GM21717 (cell line): ENCODE results near the gene HNRNPLL.
"Not testable (repeated sequence)": the region's sequence is repeated elsewhere in the genome, so short reads cannot be mapped to it uniquely, and the experiment has no call there.

ENCODE experiments used
- ATAC-seq: cut with Tn5 transposase; IDR thresholded peaks from one replicate; pipeline ENCODE4 v1.9.1; 2021; ENCODE audit warnings: mild to moderate bottlenecking, moderate library complexity; ENCODE audit not compliant: unreplicated experiment

HNRNPLL gene

DNA sequence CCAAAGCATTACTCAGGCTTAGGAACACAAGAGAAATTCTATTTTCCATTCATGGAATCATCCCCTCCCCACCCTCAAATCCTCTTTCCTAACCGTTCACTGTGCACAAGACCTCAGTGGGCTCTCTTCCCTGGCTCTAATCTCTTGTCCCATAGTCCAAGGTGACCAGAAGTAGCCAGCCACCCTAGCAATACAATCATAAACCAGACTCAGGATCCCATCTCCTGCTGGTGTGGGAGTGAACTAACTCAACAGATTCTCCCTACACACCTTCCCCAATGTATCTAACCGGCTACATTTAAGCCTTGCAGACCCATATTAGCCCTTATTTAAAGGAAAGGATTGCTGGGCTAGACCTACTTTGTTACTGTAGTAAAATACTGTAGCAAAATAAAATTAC, 45.5 kb downstream of the HNRNPLL start:
- no peak for ATAC-seq

DNA sequence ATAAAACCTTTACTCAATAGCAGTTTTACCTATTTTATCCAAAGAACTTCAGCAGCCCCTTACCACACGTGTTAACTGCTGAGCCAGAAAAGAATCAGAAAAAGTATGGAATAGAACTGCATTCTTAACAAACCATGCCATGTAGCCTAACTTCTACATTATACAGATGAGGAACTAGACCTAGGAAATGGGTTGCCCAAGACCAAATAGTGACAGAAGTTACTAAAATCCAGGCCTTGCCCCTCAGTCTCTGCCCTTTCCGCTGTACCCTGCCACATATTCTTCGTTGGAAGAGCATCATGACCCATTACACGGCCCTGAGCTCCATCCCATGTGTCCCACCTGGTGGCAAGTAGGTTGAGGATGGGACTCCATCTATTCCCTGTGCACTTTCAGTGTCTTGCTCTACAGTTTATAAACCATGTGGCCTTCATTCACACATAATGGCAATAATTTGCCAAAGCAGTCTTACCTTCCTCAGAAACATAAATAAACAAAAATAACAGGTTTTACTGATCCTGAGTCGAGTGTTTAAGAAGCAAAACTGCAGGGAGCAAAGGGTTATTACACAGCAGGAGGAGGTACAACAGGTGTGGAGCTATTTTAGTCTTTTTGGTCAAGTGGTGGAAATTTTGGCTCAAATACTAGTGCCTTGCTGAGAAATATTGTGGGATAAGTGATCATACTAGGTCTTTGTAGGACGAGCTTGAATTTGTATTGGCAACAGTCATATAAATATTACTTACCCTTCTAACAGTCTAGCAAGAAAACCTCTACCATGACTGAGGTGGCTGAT, 46.5 kb downstream of the HNRNPLL start:
- ATAC-seq, result no peak

DNA sequence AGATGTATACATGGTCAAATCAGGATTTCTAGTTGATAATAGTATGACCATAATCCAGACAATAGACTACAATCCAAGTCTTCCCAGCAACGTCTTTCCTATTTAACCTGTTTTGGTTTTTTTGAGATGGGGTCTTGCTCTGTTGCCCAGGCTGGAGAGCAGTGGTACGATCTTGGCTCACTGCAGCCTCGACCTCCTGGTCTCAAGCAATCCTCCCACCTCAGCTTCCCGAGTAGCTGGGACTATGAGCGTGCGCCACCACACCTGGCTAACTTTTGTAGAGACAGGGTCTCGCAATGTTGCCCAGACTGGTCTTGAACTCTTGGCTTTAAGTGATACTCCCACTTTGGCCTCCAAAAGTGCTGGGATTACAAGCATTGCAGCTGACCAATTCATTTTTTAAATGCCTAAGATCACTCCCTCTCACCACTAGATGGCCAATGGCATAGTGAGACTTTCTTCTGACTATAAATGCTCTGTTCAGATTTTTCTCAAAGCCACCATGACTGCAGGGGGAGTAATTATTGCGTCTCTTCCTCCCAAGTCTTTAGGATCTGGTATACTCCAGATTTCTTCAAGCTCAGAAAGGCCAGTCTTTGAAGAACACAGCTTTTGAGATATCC, 47.6 kb downstream of the HNRNPLL start:
- no peak for ATAC-seq

DNA sequence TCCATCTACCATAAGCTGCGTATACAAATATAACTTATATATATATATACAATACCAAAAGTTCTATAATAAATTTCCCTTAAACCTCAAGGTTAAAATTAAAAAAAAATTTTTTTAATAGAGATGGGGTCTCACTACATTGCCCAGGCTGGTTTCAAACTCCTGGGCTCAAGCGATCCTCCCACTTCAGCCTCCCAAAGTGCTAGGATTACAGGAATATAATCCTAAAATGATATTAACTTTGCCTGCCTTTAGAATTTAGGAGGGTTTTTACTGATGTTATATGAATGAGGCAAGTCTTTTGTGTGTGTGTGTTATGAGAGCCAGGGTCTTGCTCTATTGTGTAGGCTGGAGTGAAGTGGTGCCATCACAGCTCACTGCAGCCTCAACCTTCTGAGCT, 49.2 kb downstream of the HNRNPLL start:
- ATAC-seq, result no peak

DNA sequence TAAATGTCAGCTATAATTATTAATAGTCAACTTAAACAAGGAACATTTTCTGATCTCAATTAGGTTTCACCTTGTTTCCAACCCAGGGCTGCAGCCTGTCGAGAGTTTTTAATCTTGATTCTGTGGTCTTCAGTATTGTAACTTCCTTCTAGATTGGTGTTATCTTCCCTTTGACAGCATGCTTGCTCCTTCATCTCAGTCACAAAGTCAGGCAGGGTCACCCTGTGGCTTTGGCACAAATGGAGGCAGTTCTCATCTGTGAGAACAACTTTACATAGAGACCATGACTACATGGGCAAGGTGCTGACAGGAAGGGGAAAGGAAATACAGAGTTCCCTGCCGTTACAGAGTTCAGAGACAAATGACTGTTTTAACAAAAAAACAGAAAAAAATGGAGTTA, 50.5 kb downstream of the HNRNPLL start:
- no peak for ATAC-seq

DNA sequence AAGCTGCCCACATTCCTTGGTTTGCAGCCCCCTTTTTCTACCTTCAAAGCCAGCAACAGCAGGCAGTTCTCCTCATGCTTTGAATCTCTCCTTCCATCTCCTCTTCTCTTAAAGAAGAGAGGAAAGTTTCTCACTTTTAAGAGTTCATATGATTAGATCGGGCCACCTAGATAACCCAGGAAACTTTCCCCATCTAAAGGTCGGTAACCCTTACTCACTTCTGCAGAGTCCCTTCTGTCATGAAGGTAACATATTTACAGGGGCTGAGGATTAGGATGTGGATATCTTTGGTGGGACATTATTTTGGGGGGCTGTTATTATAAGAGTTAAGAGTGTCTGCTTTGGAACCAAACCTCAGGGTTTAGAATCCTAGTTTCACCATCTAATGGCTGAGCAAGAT, 51.0 kb downstream of the HNRNPLL start:
- no peak for ATAC-seq

DNA sequence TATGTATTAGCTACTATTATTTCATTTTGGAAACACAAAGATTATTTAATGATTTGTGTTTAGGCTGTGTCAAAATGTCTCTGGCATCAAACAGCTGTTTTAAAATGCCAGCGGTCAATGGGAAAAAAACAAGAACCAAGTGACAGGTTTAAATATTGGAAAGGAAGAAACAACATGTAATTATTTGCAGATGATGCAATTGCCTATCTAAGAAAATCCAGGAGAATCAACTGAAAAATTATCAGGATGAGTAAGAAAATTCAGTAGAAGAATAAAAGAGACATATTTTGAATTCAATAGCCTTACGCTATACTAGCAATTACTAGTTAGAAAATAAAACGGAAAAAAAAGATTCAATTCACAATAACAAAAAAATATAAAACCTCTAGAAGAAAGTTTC, 51.6 kb downstream of the HNRNPLL start:
- no peak for ATAC-seq

DNA sequence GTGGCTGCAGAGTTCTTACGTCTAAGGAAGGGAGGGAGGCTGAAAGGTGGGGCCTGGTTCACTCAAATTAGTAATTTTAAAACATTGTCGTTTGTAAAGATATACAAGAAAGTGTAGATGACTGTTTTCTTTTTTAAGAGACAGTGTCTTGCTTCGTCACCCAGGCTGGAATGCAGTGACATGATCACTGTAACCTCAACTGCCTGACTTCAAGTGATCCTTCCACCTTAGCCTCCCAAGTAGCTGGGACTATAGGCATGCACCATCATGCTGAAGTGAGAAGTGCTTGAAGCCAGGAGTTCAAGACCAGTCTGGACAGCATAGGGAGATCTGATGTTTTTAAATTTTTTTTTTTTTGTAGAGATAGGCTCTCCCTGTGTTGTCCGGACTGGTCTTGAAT, 52.9 kb downstream of the HNRNPLL start:
- ATAC-seq, result no peak

DNA sequence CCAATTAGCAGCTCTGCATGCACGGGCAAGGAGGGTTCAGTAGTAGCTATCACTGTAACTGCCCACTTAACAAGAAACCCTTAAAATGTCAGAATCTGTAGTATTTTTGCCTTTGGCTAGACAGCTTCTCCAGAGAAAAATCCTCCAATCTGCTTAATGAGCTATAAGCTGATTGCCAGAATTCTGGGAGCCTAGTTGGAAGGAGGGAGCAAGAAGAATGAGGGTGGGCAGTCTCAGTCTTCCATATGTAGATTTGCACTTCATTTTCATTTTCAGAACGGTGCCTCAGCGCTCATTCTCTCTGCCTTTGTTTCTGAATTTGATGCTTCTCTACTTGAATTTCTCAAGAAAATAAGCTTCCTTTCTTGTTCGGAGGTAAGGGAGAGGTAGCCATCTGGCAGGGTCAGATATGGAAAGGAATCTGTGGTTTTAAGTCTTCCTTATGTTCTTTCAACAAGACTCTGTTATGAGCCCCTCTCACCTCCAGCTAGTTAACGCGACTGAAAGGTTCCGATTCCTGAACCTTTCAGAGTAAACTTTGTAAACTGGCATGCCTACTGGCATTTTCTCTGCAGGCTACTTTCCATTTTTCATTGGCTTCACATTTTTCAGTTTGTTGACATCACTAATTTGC, 53.5 kb downstream of the HNRNPLL start:
- no peak for ATAC-seq

DNA sequence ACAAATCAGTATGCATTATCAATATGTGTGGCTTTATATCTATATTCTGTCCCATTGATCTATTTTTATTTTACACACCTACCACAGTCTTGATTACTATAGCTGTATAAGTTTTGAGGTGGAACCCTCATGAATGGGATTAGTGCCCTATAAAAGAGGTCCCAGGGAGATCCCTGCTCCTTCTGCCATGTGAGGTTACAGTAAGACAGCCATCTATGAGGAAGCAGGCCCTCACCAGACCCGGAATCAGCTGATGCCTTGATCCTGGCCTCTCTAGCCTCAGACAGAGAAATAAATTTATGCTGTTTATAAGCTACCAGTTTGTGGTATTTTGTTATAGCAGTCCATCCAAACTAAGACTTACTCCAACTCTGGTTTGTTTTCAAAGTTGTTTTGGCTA, 54.9 kb downstream of the HNRNPLL start:
- ATAC-seq, result no peak

DNA sequence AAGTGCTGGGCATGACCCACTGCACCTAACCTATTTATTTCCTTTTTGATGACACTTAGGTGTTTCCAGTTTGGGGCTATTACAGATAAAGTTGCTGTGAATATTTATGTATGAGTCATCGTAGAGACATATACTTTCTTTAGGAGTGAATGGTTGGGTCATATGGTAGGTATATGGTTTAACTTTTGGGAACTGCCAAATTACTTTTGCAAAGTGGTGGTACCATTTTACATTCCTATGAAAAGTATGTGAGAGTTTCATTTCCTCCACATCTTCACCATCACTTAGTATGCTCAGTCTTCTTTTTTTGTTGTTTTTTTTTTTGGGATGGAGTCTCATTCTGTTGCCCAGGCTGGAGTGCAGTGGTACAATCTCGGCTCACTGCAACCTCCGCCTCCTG, 56.1 kb downstream of the HNRNPLL start:
- no peak for ATAC-seq

DNA sequence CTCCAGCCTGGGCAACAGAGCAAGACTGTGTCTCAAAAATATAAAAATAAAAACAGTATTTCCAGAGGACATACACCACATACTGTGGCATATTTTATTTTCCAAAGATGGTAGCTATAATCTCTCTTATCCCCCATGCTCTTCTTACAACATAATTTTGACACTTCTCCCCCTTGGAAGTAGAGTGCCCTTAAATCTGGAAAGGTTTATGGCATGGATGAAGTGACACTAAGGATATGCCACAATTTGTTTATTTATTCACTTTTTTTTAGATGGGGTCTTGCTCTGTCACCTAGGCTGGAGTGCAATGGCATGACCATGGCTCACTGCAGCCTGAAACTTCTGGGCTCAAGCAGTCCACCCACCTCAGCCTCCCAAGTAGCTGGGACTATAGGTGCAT, 56.7 kb downstream of the HNRNPLL start:
- ATAC-seq, result no peak

DNA sequence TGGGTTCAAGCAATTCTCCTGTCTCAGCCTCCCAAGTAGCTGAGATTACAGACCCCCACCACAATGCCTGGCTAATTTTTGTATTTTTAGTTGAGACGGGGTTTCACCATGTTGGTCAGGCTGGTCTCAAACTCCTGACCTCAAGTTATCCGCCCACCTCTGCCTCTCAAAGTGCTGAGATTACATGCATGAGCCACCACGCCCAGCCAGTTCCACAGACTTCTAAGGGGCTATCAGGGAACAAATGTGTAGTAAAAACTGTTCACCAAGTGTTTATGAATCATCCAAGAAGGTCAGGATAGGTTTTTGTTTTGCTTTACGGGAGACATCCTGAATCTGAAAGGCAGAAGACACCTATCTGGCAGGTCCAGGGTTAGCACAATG, 60.5 kb downstream of the HNRNPLL start:
- ATAC-seq, result not testable (repeated sequence)

DNA sequence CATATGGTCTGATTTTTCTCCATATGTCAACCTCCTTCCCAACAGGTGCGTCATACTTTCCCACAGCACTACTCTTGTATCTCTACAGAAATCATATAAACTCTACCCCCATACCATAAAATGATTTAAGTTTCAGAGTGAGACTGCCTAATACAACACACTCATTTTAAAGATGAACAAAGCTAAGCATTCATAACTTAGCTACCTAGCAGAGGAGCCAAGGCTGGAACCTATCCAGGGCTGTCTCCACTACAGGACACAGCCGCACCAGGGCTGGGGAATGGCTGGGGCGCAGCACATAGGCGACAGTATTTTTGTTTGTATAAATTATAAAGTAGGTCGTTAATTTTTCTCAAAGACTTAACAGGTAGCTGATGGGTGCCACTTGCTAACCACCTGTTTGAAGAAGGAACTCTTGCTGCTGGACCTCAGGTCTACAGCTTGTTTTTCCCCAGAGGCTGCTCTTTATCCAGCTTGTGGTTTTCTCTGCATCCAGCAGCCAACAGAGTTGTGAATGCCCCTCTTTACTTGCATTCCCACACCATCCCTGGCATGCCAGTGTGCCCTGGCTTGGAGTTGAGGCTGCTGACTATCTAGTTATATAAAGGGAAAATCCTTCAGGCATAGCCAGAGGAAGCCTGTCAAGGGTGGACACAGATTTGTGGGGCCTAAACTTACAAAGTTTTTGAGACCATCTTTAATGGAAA, 62.0 kb downstream of the HNRNPLL start:
- ATAC-seq, result no peak

DNA sequence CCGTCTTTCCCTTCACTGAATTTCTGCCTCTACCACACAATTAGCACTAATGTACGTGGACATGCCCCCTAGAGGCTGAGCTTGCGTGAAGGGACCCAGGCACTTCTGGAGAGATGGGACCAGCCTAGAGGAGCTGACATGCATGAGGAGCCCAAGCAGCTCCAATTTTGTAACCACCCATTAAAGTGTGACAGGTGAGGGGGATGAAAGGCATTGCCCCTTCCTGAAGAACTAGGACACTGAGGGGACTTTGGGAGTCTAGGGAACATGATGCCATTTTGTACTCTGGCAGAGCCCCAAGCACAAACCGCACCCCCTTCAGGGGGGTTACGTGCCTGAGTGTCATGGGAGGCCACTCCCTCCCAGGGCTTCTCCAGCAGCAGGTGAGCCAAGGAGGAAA, 63.6 kb downstream of the HNRNPLL start:
- ATAC-seq, result no peak

DNA sequence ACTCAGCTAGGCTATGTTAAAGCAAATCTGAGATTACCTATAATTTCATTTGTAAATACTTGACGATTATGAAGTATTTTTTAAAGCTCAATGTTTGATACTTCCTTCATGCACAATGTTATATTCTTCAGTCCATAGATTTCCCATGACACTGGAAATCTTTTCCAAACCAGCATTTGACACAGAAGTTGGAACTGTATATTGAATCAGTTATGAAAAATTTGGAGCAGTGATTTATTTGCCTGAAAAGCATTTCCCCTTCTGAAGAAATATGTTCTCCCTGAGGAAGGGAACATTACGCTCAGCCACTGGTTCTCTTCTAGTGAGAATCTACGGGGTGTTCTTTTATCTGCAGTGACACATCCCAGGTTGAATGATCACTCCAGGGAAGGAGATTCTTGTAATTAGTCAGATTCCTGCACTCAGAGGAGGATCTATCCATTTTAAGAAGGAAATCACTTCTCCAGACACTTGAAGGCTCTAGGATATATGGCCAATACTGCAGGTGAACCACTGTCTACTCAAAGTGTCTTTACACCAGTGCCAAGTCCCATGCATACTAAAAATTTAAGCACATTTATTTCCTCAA, 64.7 kb downstream of the HNRNPLL start:
- no peak for ATAC-seq

DNA sequence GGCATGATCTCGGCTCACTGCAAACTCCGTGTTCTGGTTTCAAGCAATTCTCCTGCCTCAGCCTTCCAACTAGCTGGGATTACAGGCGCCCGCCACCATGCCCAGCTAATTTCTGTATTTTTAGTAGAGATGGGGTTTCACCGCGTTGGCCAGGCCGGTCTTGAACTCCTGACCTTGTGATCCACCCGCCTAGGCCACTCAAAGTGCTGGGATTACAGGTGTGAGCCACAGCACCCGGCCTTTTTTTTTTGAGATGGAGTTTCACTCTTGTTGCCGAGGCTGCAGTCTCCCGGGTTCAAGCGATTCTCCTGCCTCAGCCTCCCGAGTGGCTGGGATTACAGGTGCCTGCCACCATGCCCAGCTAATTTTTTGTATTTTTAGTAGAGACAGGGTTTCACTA, 65.4 kb downstream of the HNRNPLL start:
- not testable (repeated sequence) for ATAC-seq

DNA sequence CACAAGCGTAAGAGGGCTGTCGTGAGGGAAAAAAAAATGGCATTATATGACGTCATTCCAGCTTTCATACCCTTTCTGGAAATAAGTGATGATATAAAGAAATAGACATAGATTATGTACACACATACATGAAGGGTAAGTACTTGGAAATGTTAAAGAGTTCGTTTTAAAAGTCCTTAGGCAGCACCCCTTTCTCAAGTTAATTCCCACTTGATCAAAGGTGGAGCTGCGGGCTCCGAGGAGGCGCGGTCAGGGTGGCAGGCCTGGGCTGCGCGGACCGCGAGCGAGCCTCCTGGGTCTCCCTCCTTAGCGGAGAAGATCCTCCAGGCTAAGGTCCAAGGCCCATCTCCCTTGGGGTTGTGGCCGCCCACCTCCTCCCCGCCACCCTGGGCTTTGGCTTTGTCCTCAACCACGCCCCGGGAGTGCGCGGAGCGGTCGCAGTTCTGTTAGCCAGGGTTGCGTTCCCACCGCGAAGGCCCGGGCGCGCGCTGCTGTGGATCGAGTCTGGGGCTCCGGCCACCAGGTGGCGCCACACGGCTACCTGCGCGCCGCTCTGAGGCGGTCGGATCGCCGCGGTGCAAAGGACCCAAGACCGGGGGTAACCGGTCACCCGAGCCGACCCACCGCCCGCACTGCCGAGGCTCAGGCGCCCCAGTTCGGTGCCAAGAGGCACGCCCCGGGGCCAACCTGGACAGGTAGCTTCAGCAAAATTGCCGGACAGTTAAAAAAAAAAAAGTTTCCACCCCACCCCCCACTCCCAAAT, 66.8 kb downstream of the HNRNPLL start:
- peak; percentile 43 for ATAC-seq

DNA sequence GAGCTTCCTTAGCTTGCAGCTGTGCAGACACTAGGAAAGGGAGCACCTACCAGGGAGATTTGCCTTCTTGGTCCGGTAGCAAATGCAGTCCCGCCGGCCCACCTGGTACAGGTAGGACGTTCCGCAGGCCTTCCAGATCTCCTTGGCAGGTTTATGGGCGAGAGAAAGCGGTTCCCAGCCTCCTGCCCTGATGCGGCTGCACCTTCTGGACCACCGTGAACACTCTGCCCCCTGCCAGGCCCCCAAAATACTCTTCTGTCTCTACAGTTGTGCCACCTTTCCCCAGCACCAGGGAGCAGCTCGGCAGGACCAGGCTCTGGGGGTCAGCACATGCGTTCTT, 67.4 kb downstream of the HNRNPLL start:
- ATAC-seq, result no peak

DNA sequence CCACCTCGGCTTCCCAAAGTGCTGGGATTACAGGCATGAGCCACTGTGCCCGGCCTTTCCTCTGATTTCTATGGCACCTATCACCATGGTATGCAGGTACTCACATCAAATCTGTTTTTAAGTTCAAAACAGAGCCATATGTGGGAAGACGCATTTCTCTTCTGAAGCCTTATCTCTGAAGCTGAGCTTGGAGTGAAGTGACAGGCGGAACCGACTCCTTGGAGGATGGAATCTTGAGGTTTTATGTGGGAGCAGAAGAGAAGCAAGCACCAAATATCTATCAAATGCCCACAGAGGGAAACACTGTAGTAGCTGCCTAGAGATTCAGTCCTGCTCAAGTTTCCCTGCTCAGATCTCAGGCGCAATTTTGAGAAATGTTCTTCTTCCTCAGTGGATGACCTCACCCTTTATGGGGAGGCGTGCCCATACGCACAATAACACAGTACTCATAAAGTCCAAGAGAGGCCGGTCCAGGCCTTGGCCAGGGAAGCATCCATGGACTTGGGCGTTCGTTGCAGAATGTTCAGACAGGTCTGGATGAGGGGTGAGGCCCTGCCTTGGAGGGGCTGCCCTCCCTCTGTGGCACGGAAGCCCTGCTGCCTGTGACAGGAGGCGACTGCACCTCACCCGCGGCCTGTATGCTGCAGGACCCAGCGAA, 67.9 kb downstream of the HNRNPLL start:
- no peak for ATAC-seq
